ENCODE results near the gene KCNH3. TPM values are rescaled to one million over a fixed set of nuclear protein-coding genes. Genes with fewer than 3 reads are reported as not detected.
A peak's percentile ranks its signal among the peaks of the same experiment; 100 is the strongest.

KCNH3 gene
- total and polyA plus RNA-seq, 2 of the 8 experiments (the other 6 are each of a cell fraction or from before 2014, with no cell fraction given): 0.24 to 0.50 TPM

DNA sequence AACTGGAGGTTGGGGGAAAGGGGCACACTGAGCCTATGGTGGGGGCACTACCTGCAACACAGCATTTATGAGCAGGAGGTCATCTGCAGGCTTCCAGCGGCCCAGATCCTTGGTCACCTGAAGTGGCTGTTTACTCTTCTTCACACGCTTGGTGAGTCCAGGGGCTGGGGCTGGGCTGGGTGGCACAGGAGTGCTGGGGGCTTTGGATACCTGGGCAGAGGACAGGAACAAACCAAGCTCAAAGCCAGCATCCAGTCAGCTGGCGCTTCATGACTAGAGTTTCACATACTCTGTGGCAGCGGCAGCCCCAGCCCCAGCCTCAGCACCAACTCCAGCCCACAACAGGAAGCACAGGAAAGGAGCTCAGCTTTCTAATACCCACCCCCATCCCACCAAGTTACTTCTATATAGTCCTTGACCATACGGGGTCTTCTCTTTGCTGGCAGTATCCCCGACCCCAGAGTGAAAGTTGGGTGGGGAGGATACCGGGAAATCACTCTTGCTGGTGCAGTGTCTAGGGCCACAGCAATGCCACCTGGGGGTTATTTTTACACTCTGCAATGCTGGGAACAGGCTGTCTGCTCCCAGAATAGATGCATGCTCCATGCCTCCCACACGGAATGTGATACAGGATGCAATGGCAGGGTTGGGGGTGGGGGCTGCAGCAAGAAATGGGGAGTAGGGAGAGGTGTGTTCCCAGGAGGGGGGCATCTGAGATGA is 26.0 kb downstream of the KCNH3 start:
- Histone ChIP-seq H3K4me1 (replicated peaks in 1 of 4; ENCODE audit: control insufficient read depth in 3 of 4, insufficient read depth in 4 of 4, low read length in 3 of 4) (no peaks in the 10 kb centered on the region; a peak in 3 of 7 replicates), H3K4ac (replicated peaks; ENCODE audit: insufficient read length, low read depth, low read length) (no peak overlapping the region), H4K20me1 (replicated peaks in 1 of 2; ENCODE audit: control insufficient read depth in 1 of 2, insufficient read depth in 2 of 2, low read length in 2 of 2) (peaks cover 0 to 10% of the 10 kb centered on the region in 2 experiments), H3K4me3 (ENCODE audit: extremely low read depth in 1 of 4, insufficient read depth in 2 of 4, low read depth in 3 of 4, low read length in 4 of 4) (no peak overlapping the region), H4K5ac (ENCODE audit: insufficient read length, low read depth, low read length) (no peak overlapping the region), H2AFZ (ENCODE audit: low read length) (no peak overlapping the region), H3K23ac (ENCODE audit: insufficient read length) (no peak overlapping the region), H4K8ac (ENCODE audit: extremely low read depth, insufficient read depth, low read length) (0 out of 2 replicates have a peak overlapping the region, but pooled peaks have one; percentile 3), H3K79me1 (ENCODE audit: low read depth, low read length) (peaks cover 13% of the 10 kb centered on the region), H3K27me3 (replicated peaks in 1 of 4; ENCODE audit: control insufficient read depth in 3 of 4, extremely low read depth in 1 of 4, insufficient read depth in 3 of 4, low read length in 3 of 4) (no peaks in the 10 kb centered on the region), H3K9ac (replicated peaks in 1 of 4; ENCODE audit: extremely low read depth in 1 of 4, low read depth in 3 of 4, low read length in 3 of 4) (no peak overlapping the region), H3K18ac (ENCODE audit: extremely low read depth, low read length) (no peak overlapping the region), H2AK5ac (ENCODE audit: low read depth, low read length) (no peak overlapping the region), H4K91ac (replicated peaks; ENCODE audit: insufficient read length, low read length) (no peak overlapping the region), H2BK20ac (ENCODE audit: low read length) (no peak overlapping the region), H2BK12ac (ENCODE audit: low read depth, low read length) (no peak overlapping the region), H3K79me2 (ENCODE audit: control insufficient read depth in 1 of 2, insufficient read depth in 2 of 2, low read length in 2 of 2) (peaks cover 0 to 25% of the 10 kb centered on the region in 2 experiments; a peak in 2 of 4 replicates), H3K27ac (ENCODE audit: low read depth, low read length) (no peak overlapping the region), H2BK15ac (ENCODE audit: low read length) (no peak overlapping the region), H3K36me3 (ENCODE audit: control insufficient read depth in 2 of 4, insufficient read depth in 4 of 4, low read length in 3 of 4) (peaks cover 20 to 47% (median 29%) of the 10 kb centered on the region in 4 experiments; a peak in 7 of 8 replicates), H3K14ac (ENCODE audit: insufficient read length) (no peak overlapping the region), H3K9me3 (ENCODE audit: insufficient read depth in 2 of 2, low read depth in 1 of 2, low read length in 1 of 2) (no peaks in the 10 kb centered on the region), H3K56ac (replicated peaks; ENCODE audit: insufficient read length, low read depth, low read length) (no peak overlapping the region), H2BK120ac (replicated peaks; ENCODE audit: low read depth, low read length) (no peak overlapping the region), H2BK5ac (ENCODE audit: low read depth, low read length) (no peak overlapping the region), H3K4me2 (ENCODE audit: insufficient read depth in 1 of 2, low read depth in 2 of 2, low read length in 2 of 2) (no peak overlapping the region), H3K23me2 (ENCODE audit: low read depth, low read length) (peaks cover 6% of the 10 kb centered on the region; the same call in 1 of the 2 replicates)
- DNase-seq (ENCODE audit: low read depth in 1 of 2, low spot score in 2 of 2) (no peak), FAIRE-seq (no peak)
- CTCF ChIA-PET (ENCODE audit: partially characterized antibody): interaction anchor here (0.7 to 7.7 kb wide), 5 partner anchors 12 to 233 kb away, joined by 3 to 115 read pairs (median 7); no protein-coding TSS in a partner anchor
- POLR2A ChIA-PET (ENCODE audit: partially characterized antibody): interaction anchor here (1.1 to 9.1 kb wide), 4 partner anchors 12 to 128 kb away, joined by 3 to 72 read pairs (median 4); partner anchors contain the start of gene KCNH3
- WGBS, 2 experiments (ENCODE audit: extremely low coverage in 1 of 2, insufficient coverage in 1 of 2, insufficient read length in 1 of 2, insufficient replicate concordance in 2 of 2, low coverage in 1 of 2, low lambda C conversion rate in 2 of 2, missing lambda C conversion rate in 1 of 2): 88% methylated on average over 8 of the region's 8 CpGs; no CpG with 5 or more reads in 1 of the 2 experiments
- no peak for TF ChIP-seq NANOG (IDR thresholded peaks at IDR 0.05; ENCODE audit: insufficient read depth, low read depth, low read length, poor library complexity, severe bottlenecking)
- no peak for TF ChIP-seq RXRA (IDR thresholded peaks at IDR 0.05; ENCODE audit: insufficient read depth, low read depth, low read length)
- TF ChIP-seq POLR2A (IDR thresholded peaks at IDR 0.05; ENCODE audit: control extremely low read depth in 1 of 2, low read depth in 2 of 2, low read length in 2 of 2): no peak
- TF ChIP-seq POLR2AphosphoS5 (IDR thresholded peaks at IDR 0.05; ENCODE audit: low read depth, low read length): no peak
- no peak for TF ChIP-seq PHF8 (conservative IDR thresholded peaks at IDR 0.05; ENCODE audit: low read depth, low read length)

Data from H1 (cell line).